Measurements from ENCODE around the gene FGD2.
"Not testable (repeated sequence)": the region's sequence is repeated elsewhere in the genome, so short reads cannot be mapped to it uniquely, and the experiment has no call there.

Gene FGD2

DNA sequence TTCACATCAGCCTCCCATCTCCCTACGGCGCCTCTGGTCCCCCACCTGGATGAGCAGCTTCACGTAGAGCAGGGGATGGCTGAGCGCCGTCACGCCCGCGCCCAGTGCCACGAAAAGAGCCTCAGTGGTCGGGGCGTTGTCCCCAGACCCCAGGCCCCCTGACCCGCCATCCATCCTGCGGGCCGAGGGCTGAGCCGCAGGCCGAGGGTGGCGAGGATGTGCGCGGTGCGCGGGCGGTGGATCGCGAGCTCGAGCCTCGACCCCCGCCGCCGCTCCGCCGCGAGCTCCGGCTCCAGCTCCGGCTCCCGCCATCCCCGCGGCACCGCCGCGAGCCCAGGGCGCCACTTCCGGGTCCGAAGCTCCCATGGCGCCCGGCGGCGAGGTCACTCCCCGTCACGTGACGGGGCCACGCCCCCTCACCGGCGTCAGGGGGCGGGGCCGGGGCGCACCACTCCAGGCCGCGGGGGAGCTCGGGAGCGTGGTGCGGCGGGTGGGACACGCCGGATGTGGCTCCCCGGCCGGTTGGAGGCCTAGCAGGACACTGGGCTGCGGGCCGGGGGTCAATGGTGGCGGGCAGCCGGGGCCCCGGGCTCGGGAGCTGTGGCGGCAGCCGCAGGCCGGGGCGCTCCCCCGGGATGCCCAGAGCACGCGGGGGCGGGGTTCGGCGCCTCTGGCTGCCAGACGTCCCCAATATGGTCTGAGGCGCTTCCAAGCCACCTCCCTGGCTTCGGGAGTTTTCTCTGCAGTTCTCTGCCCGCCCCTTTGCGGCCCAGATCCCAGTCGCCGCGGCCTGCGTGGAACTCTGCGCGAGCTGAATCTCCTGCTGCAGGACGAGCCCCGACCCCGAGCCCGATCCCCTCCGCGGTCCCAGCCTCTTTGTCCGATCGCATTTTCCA, 19.4 kb upstream of the FGD2 start, which contains the start of gene MTCH1:
MTCH1 (minus strand) TSS at position 389 of the 896 bp plus-strand sequence; CDS start at position 366, 23 bp downstream.
- peak within 1 kb of the TSS; percentile 81 for H3K4me2 ChIP-seq
- H3K4me3 ChIP-seq (IDR thresholded peaks at IDR 0.05; ENCODE audit: insufficient read depth, low read depth, low read length) = peak within 1 kb of the TSS; percentile 32
- no peaks in the 10 kb centered on the region for H3K36me3 ChIP-seq (ENCODE audit: insufficient read depth)
- H3K9ac ChIP-seq = peak within 1 kb of the TSS; percentile 93
- H3K27ac ChIP-seq = peak within 1 kb of the TSS; percentile 45
- 0 out of 2 replicates have a peak, but pooled peaks cover 6% of the 10 kb centered on the region for H4K20me1 ChIP-seq (ENCODE audit: insufficient read depth)
- H3K4me1 ChIP-seq (ENCODE audit: low read depth, poor library complexity, severe bottlenecking) = peaks cover 24% of the 10 kb centered on the region
- peak within 1 kb of the TSS; percentile 94 for H2AFZ ChIP-seq (ENCODE audit: low read depth)
- H3K79me2 ChIP-seq (ENCODE audit: insufficient read depth, low read depth) = peaks cover 44% of the 10 kb centered on the region
- TF ChIP-seq, protein P1, sequence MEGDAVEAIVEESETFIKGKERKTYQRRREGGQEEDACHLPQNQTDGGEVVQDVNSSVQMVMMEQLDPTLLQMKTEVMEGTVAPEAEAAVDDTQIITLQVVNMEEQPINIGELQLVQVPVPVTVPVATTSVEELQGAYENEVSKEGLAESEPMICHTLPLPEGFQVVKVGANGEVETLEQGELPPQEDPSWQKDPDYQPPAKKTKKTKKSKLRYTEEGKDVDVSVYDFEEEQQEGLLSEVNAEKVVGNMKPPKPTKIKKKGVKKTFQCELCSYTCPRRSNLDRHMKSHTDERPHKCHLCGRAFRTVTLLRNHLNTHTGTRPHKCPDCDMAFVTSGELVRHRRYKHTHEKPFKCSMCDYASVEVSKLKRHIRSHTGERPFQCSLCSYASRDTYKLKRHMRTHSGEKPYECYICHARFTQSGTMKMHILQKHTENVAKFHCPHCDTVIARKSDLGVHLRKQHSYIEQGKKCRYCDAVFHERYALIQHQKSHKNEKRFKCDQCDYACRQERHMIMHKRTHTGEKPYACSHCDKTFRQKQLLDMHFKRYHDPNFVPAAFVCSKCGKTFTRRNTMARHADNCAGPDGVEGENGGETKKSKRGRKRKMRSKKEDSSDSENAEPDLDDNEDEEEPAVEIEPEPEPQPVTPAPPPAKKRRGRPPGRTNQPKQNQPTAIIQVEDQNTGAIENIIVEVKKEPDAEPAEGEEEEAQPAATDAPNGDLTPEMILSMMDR (conservative IDR thresholded peaks at IDR 0.05; ENCODE audit: low read depth, low read length) = no peak
- H3K27me3 ChIP-seq (ENCODE audit: insufficient read depth, low read depth) = no peaks in the 10 kb centered on the region

DNA sequence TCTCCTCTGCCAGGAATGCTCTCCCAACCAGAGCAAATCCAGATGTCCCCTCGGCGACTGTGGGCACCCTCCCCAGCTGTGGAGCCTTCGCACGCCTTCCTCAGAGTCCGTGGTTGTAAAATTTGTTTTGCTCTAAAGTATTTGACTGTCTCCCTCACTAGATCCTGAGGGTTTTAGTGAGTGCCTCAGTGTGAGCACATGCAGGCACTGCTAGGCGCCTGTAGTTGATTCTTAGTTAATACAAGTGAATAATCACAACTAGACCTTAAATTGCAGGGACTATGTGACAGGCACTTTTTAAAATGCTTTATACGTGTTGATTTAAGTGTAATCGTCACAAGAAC, 18.8 kb upstream of the FGD2 start:
- peak overlapping the region; percentile 93 for H3K9ac ChIP-seq
- H3K4me3 ChIP-seq (IDR thresholded peaks at IDR 0.05; ENCODE audit: insufficient read depth, low read depth, low read length) = no peak overlapping the region
- peak overlapping the region; percentile 81 for H3K4me2 ChIP-seq
- H2AFZ ChIP-seq (ENCODE audit: low read depth) = peak overlapping the region; percentile 94
- TF ChIP-seq, protein P1 (conservative IDR thresholded peaks at IDR 0.05; ENCODE audit: low read depth, low read length) = no peak
- H3K27ac ChIP-seq = peak overlapping the region; percentile 45
- H4K20me1 ChIP-seq (ENCODE audit: insufficient read depth) = 0 out of 2 replicates have a peak, but pooled peaks cover 6% of the 10 kb centered on the region
- H3K4me1 ChIP-seq (ENCODE audit: low read depth, poor library complexity, severe bottlenecking) = peaks cover 24% of the 10 kb centered on the region
- no peaks in the 10 kb centered on the region for H3K27me3 ChIP-seq (ENCODE audit: insufficient read depth, low read depth)
- no peaks in the 10 kb centered on the region for H3K36me3 ChIP-seq (ENCODE audit: insufficient read depth)
- H3K79me2 ChIP-seq (ENCODE audit: insufficient read depth, low read depth) = peaks cover 39% of the 10 kb centered on the region

DNA sequence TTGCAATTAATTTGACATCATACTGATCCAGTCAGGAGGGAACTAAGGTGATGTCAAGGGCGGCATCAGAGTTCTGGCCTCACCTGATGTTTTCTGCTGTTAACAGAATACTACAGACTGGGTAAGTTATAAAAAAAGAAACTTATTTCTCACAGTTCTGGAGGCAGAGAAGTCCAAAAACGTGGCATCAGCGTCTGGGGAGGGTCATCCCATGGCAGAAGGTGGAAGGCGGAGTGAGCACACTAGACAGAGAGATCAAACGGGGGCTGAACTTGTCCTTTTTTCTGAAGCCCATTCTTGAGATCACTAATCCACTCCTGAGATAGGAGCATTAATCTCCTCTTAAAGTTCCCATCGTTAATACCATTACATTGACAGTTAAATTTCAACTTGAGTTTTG, 16.2 kb upstream of the FGD2 start:
- H3K4me1 ChIP-seq (ENCODE audit: low read depth, poor library complexity, severe bottlenecking) = peaks cover 19% of the 10 kb centered on the region
- H3K4me2 ChIP-seq = no peak overlapping the region
- peaks cover 16% of the 10 kb centered on the region for H3K79me2 ChIP-seq (ENCODE audit: insufficient read depth, low read depth)
- H2AFZ ChIP-seq (ENCODE audit: low read depth) = no peak overlapping the region
- TF ChIP-seq, protein P1 (conservative IDR thresholded peaks at IDR 0.05; ENCODE audit: low read depth, low read length) = no peak
- H3K27me3 ChIP-seq (ENCODE audit: insufficient read depth, low read depth) = no peaks in the 10 kb centered on the region
- no peak overlapping the region for H3K9ac ChIP-seq
- H3K4me3 ChIP-seq (IDR thresholded peaks at IDR 0.05; ENCODE audit: insufficient read depth, low read depth, low read length) = no peak overlapping the region
- H3K27ac ChIP-seq = no peak overlapping the region
- H3K36me3 ChIP-seq (ENCODE audit: insufficient read depth) = no peaks in the 10 kb centered on the region
- no peaks in the 10 kb centered on the region for H4K20me1 ChIP-seq (ENCODE audit: insufficient read depth)

DNA sequence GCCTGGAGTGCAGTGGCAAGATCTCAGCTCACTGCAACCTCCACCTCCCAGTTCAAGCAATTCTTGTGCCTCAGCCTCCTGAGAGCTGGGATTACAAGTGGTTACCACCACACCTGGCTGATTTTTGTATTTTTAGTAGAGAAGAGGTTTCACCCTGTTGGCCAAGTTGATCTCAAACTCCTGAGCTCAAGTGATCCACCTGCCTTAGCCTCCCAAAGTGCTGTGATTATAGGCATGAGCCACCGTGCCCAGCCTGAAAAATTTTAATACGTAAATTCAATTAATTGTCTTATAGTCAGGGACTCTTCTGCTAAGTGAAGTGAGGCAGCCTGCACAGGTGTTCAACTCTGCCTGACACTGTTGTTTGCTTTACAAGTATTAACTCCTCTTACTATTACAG, 15.1 kb upstream of the FGD2 start:
- H3K4me2 ChIP-seq; H3K9ac ChIP-seq; H2AFZ ChIP-seq (ENCODE audit: low read depth); H3K27me3 ChIP-seq (ENCODE audit: insufficient read depth, low read depth); H3K4me3 ChIP-seq (IDR thresholded peaks at IDR 0.05; ENCODE audit: insufficient read depth, low read depth, low read length); H3K27ac ChIP-seq; H3K36me3 ChIP-seq (ENCODE audit: insufficient read depth); H3K4me1 ChIP-seq (ENCODE audit: low read depth, poor library complexity, severe bottlenecking); H3K79me2 ChIP-seq (ENCODE audit: insufficient read depth, low read depth); H4K20me1 ChIP-seq (ENCODE audit: insufficient read depth): not testable (repeated sequence)
